ENCODE measurements around the gene TUBA3E. TPM values are rescaled to one million over a fixed set of nuclear protein-coding genes. Genes with fewer than 3 reads are reported as not detected.
A peak's percentile ranks its signal among the peaks of the same experiment; 100 is the strongest.
"Not testable (repeated sequence)": the region's sequence is repeated elsewhere in the genome, so short reads cannot be mapped to it uniquely, and the experiment has no call there.

Gene TUBA3E
- polyA plus RNA-seq, 1 donor (not counting 4 experiments of a cell fraction or from before 2014, with no cell fraction given): not detected

- DNase-seq (ENCODE audit: low read depth, low spot score) (no peak), FAIRE-seq (no peak)
- Histone ChIP-seq H3K9me1 (ENCODE audit: control insufficient read depth, extremely low read depth, insufficient read depth, low read length) (peaks cover 4% of the 10 kb centered on the region), H3K36me3 (ENCODE audit: control insufficient read depth in 2 of 2, extremely low read depth in 1 of 2, insufficient read depth in 2 of 2, low read length in 2 of 2) (peaks cover 1 to 10% of the 10 kb centered on the region in 2 experiments), H3K9me3 (ENCODE audit: control insufficient read depth, low read depth, low read length) (no peaks in the 10 kb centered on the region), H3K4me1 (ENCODE audit: control insufficient read depth, extremely low read depth, insufficient read depth, low read length) (peaks cover 12% of the 10 kb centered on the region), H4K20me1 (ENCODE audit: control insufficient read depth, extremely low read depth, insufficient read depth, low read length) (no peaks in the 10 kb centered on the region), H3K79me2 (ENCODE audit: control insufficient read depth, insufficient read depth, low read length) (peaks cover 57% of the 10 kb centered on the region), H3K27me3 (ENCODE audit: control insufficient read depth, extremely low read depth, insufficient read depth, low read length) (no peaks in the 10 kb centered on the region), H3K4me2 (ENCODE audit: control insufficient read depth, extremely low read depth, insufficient read depth, low read depth, low read length) (peak overlapping the region; percentile 85), H2AFZ (ENCODE audit: control insufficient read depth, low read length) (no peak overlapping the region), H3K9ac (ENCODE audit: control insufficient read depth, extremely low read depth, insufficient read depth, low read length) (peak overlapping the region; percentile 84), H3K27ac (ENCODE audit: control insufficient read depth, insufficient read depth, low read length) (no peak overlapping the region), H3K4me3 (ENCODE audit: control insufficient read depth in 2 of 3, extremely low read depth in 1 of 3, insufficient read depth in 2 of 3, low read depth in 1 of 3, low read length in 3 of 3) (peak overlapping the region; percentile 69 to 99 (median 74))
- TF ChIP-seq CTCF (optimal IDR thresholded peaks at IDR 0.05 in 1 of 3, IDR thresholded peaks at IDR 0.05 in 1 of 3, conservative IDR thresholded peaks at IDR 0.05 in 1 of 3; ENCODE audit: extremely low read depth in 1 of 3, insufficient read depth in 2 of 3, low read length in 3 of 3): no peak
- no peak for TF ChIP-seq EZH2 (IDR thresholded peaks at IDR 0.05; ENCODE audit: low read length)
- dilution Hi-C loops (cut with MboI; ENCODE audit: extremely low pct_ligation_motif_present, low sequenced_read_pairs): no loop called here
Measured at GRCh38 chr2:130183512-130184373, 14.5 kb downstream of the TUBA3E start.

GRCh38 chr2:130182826-130183511 is 15.3 kb downstream of the TUBA3E start:
- H3K9me3 ChIP-seq (ENCODE audit: control insufficient read depth, low read depth, low read length); H3K9me1 ChIP-seq (ENCODE audit: control insufficient read depth, extremely low read depth, insufficient read depth, low read length); H2AFZ ChIP-seq (ENCODE audit: control insufficient read depth, low read length); FAIRE-seq; H4K20me1 ChIP-seq (ENCODE audit: control insufficient read depth, extremely low read depth, insufficient read depth, low read length); dilution Hi-C loops (cut with MboI; ENCODE audit: extremely low pct_ligation_motif_present, low sequenced_read_pairs); H3K27me3 ChIP-seq (ENCODE audit: control insufficient read depth, extremely low read depth, insufficient read depth, low read length); DNase-seq (ENCODE audit: low read depth, low spot score): not testable (repeated sequence)
- Histone ChIP-seq H3K36me3 (ENCODE audit: control insufficient read depth in 2 of 2, extremely low read depth in 1 of 2, insufficient read depth in 2 of 2, low read length in 2 of 2) (peaks cover under 1 to 12% of the 10 kb centered on the region in 2 experiments), H3K4me2 (ENCODE audit: control insufficient read depth, extremely low read depth, insufficient read depth, low read depth, low read length) (peak overlapping the region; percentile 85), H3K9ac (ENCODE audit: control insufficient read depth, extremely low read depth, insufficient read depth, low read length) (peak overlapping the region; percentile 84), H3K79me2 (ENCODE audit: control insufficient read depth, insufficient read depth, low read length) (peaks cover 63% of the 10 kb centered on the region), H3K4me1 (ENCODE audit: control insufficient read depth, extremely low read depth, insufficient read depth, low read length) (peaks cover 12% of the 10 kb centered on the region), H3K27ac (ENCODE audit: control insufficient read depth, insufficient read depth, low read length) (peak overlapping the region; percentile 66), H3K4me3 (ENCODE audit: control insufficient read depth in 2 of 3, extremely low read depth in 1 of 3, insufficient read depth in 2 of 3, low read depth in 1 of 3, low read length in 3 of 3) (peak overlapping the region; percentile 69 to 99 (median 74))

Data from keratinocyte (primary cell).